ENCODE data around the gene PLXNA3.
"Not testable (repeated sequence)": the region's sequence is repeated elsewhere in the genome, so short reads cannot be mapped to it uniquely, and the experiment has no call there.

PLXNA3 gene

DNA sequence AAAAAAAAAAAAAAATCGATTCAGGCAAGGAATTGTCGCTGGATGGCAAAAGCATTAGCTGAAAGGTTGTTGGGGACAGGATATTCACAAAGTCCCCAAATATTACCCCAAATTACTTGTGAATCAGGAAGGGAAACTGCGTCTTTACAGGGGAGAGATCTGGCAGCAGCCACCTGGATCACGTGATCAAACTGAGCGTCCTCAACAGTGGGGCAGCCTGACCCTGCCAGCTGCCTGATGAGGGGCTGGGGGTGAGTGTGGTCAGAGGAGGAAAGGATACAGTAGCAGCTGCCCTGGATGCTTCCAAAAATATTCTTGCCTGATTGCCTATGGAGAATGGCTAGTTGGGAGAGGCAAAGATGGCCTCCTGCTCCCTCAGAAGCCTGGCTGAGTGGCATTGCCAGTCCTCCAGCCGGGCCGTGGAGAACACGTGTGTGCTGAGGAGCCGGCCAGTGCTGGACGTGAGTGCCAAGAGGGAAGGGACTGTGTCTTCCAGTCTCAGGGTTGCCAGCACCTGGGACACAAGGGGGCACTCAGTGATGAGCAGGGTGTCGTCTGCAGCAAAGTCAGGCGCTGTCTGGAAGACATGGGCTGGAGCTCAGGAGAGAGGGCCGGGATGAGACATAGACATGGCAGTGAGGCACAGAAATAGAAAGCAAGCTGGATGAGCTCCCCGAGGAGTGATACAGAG is 24.0 kb downstream of the PLXNA3 start:
- no peak for DNase-seq

DNA sequence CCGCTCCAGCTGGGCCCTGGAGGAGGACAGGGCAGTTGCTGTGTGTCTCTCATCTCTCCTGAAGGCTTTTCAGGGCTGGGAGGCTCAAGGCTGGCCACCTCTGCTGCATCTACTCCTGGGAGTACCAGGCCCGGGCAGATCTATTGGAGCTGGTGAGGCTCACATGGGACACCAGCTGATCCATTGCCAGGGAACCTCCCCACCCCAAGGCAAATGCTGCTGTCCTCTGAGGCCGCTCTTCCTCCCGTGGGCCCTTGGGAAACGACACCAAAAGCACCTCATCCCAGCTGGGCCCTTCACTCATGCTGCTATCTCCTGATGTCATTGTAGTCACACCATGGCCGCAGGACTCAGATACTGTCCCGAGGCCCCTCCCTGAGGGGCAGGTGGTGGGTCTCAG is 24.7 kb downstream of the PLXNA3 start:
- no peak for DNase-seq

- no peak for DNase-seq
Measured at GRCh38 chrX:154483325-154483724, 25.2 kb downstream of the PLXNA3 start.

GRCh38 chrX:154484255-154485149 is 26.4 kb downstream of the PLXNA3 start:
- DNase-seq, result peak; percentile 72

DNA sequence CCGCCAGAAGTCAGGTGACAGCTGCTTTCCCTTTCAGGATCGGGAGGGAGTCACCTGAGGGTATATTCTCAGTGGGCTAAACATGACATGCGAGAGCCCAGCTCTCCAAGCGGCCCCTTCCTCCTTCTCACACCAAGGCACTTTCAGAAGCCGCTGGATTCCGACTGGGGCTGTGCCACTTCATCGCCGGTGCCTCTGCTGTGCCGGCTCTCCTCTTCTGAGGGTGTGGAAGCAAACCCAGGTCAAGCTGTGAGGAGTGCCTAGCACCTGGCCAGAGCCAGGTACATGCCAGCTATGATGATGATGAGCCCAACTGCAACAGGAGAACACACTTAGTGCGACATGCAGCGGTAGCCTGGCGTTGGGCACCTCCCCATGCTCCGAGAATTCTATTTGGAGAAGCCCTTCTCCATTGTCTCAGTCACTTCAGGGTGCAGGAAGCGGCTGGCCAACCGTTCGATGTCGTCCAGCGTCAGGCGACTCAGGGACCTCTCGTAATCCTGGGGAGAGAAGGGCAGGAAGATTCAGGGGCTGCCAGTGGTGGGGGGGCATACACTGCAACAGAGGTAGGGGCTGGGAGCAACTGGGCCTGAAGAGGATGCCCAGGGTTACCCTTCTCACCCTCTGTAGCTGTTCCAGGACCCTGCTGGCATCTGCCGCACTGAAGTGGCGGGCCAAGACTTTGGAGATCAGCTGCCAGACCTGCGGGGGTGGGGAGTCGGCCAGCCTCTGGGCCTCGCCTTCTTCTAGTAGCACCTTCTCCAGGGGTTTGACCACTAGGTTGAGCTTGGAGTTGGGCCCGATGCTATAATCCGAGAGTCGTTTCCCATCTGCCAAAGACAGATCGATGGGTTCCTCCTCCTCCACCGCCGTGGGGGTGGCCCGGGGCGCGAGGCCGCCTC is 27.3 kb downstream of the PLXNA3 start:
- DNase-seq, result no peak

GRCh38 chrX:154486052-154486395 is 27.9 kb downstream of the PLXNA3 start:
- DNase-seq, result peak; percentile 37

DNA sequence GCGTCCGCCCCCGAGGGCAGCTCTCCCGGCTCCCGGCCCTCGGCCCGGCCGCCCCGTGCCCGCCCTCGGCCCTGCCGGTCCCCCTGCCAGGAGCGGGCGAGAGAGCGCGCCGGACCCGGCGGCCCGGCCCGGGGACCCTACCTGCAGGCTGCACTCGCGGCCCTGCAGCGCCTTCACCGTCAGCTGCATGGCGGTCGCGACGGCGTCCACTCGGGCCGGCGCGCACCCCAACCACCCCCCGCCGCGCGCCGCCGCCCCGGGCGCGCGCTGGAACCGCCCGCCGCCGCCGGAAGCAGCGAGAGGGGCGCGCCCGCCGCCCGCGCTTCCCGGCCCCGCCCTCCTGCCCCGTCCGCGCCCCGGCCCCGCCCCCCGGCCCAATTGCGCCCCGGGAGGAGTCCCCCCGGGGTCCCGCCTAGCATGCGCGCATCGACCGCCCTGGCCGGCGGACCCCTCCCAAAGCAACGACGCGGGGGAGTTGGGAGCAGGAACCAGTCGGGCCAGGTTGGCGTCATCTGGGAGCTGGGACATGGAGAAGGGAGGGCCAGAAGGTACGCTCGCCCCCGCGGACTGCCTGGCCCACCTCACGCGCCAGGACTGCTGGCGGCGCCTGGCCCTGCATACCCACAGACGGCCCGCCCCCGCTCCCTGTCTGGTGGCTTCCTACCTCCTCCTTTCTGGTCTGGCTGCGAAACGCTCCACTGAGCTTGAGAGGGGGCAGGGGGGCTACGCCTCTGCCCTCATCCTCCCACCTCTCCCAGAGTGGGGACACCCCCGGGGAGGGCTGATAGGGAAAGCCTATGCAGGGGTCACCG is 28.5 kb downstream of the PLXNA3 start, which contains the start of gene UBL4A:
Gene UBL4A, minus strand, starts transcription at position 220 of the 812 bp plus-strand sequence. Its CDS starts 31 bp downstream, at position 189.
- DNase-seq, result peak; percentile 78

DNA sequence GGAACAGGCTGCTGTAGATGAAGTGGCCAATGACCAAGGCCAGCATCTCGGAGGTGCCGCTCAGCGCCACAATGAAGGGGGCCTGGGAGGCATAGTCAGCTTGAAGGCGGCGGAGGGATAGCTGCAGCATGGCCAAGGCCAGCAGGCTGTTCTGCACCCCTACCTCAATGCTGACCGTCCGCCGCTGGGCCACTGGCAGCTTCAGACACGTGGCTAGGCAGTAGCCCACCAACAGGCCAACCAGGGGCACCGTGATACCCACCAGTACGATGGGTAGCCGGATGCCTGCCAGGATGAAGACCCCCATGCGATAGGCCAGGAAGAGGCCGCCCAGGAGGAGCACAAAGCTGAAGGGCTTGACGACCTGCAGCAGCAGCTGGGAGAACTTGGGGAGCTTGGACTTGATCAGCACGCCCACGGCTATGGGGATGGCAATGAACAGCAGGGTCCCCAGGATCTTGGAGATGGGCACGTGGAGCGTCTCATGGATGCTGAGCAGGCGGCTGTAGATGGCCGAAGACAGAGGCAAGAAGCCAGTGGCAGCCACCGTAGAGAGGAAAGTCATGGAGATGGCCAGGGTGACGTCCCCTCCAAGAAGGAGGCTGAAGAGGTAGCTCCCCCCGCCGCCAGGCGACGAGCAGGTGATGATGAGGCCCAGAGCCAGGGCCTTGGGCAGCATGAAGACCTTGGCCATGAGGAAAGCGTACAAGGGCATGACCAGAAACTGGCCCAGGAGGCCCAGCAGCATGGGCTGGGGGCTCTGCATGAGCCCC is 29.6 kb downstream of the PLXNA3 start:
- no peak for DNase-seq

DNA sequence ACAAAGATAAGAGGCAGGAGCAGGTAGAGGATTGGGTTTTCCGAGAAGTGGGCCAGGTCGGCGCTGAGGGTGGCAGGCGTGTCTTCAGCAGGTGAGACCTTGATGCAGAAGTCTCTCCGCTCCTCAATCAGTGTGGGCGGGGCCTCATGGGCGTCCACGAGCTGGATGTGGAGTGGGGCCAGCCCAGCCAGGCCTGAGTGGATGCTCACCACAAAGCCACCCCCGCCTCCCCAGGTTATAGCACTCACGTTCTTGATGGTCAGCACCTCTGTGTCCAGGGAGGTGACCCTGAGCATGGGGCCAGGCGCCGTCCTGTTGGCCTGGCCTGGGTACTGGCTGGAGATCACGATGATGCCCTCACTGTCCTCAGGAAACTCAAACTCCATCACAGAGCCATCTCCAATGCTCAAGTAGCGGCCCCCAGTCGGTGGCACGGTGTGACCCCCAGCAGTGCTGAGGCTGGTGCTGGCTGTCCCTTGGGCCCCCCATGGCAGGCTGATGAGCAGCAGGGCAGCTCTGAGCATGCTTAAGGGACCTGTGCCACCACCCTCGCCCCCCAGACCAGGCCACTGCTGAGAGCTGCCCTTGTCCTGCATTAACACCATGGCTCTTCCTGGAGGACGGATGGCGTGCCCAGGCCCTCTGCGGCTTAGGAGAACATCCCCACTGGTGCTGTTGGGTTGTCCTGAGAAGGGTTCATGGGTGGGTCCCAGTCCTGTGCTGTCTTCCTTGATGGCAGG is 30.4 kb downstream of the PLXNA3 start:
- DNase-seq, result no peak

DNA sequence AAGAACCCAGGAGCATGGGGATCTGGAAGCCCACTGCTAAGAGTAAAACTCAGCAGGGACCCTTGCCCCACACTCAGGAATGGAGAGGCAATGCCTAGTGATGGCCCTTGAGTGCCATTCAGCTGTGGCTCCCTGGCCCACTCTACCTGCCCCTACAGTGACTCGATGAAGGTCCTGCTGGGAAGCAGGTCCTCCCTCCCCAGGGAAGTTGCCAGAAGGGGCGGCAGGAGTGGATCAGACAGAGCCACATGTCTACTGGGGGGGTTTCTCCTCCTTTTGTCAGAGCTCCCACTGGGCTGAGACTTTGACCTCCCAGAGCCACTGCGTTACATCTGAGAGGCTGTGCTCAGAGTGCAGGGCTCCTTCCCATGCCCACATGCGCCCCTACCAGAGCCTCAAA is 31.1 kb downstream of the PLXNA3 start:
- DNase-seq, result no peak

DNA sequence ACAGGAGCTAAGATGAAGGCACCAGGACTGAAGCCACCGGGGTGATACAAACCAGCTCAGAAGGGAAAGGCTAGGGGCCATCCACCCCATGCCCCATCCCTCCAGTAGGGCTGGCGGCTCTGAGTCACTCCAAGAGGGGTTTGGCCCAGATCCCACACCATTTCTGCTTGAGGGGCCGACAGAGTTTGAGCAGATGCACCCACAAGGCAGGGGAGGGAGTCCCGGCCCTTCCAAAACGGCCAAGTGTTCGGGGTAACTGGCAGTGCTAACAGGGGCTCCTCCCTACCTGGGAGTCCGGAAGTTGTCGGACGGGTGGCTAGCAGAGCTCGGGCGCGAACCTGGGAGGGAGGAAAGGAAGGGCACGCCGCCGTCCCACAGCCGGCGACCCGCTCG is 31.9 kb downstream of the PLXNA3 start:
- DNase-seq, result peak; percentile 57

- DNase-seq, result peak; percentile 96
Measured at GRCh38 chrX:154490414-154491083, 32.5 kb downstream of the PLXNA3 start, which contains the start of gene SLC10A3. SLC10A3 (minus strand) TSS chrX:154490629; CDS start chrX:154488940, 1,689 bp downstream.

DNA sequence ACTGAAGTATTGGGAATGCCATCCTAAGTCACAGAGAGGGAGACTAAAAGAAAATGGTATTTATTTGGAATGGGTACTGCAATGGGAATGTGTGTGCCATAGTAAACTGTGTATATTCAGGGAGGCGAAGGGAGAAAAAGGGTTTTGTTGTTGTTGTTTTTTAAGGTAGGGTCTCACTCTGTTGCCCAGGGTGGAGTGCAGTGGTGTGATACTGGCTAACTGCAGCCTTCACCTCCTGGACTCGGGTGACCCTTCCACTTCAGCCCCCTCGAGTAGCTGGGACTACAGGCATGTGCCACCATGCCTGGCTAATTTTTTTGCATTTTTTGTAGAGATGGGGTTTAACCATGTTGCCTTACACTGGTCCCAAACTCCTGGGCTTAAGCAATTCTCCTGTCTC is 36.6 kb downstream of the PLXNA3 start:
- DNase-seq, result no peak

- DNase-seq, result peak; percentile 89
Measured at GRCh38 chrX:154495472-154495922, 37.4 kb downstream of the PLXNA3 start.

DNA sequence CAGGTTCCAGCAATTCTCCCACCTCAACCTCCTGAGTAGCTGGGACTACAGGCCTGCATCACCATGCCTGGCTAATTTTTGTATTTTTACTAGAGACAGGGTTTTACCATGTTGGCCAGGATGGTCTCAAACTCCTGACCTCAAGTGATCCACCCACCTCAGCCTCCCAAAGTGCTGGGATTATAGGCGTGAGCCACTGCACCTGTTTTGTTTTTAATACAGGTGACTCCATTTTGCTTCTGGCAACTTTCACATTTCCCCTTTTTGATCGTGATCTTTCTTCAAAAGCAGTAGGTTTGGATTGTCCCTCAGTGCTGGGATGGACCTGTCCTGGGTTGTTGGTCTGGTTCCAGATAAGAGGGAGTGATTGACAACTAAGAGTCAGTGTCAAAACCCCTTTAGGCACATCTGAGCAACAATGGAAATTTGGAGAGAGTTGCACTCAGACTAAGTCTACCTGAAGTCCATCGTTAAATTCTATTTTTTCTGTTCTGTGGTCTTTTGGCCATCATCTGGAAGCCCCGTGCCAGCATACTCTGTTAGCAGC is 38.6 kb downstream of the PLXNA3 start:
- DNase-seq, result not testable (repeated sequence)

DNA sequence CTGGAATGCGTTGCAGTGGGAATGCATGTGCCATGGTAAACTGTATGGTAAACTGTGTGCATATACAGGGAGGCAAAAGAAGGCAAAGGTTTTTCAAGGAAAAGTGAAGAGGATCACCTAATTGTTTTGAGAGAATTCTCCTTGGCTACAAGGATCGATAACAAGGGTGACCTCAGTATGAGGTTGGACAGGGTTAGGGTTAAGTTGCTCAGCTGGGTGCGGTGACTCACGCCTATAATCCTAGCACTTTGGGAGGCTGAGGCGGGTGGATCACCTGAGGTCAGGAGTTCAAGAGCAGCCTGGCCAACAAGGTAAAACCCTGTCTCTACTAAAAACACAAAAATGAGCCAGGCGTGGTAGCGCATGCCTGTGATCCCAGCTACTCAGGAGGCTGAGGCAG is 43.3 kb downstream of the PLXNA3 start:
- not testable (repeated sequence) for DNase-seq

DNA sequence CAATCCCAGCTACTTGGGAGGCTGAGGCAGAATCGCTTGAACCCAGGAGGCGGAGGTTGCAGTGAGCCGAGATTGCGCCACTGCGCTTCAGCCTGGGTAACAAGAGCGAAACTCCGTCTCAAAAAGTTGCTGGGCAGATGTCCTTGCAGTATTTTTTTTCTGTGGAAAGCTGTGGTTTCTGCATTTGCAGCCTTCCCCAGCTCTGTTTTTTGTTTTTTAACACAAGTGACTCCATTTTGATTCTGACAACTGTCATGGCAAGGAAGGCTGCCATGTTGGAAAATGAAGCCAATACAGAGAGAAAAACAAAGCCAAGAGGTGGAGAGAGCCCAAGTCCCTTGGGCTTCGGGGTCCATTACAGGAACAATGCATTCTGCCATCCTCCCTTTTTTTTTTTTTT is 44.0 kb downstream of the PLXNA3 start:
- DNase-seq, result no peak

- DNase-seq, result no peak
Measured at GRCh38 chrX:154502989-154503388, 44.9 kb downstream of the PLXNA3 start.

DNA sequence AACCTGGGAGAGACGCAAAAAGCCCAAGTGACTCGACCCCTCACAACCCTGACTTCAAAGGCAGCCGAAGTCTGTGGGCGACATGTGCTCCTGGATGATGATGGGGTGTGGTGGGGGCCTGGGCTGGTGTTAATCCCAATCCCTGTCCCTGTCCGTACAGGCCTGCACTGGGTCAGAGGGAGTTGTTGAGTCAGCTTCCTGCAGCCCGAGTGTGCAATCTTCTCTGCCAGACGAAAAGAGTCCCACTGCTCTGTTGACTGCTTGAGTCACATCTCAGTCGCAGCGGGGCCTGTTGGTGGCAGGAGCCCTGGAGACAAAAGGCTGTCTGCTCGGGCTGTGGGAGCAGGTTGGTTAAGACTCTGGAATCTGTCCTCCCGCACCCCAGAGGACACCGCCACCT is 47.7 kb downstream of the PLXNA3 start:
- no peak for DNase-seq
